Caco-2 (cell line): ENCODE measurements around the gene MYF6. TPM values are rescaled to one million over a fixed set of nuclear protein-coding genes. Genes with fewer than 3 reads are reported as not detected.

Source experiments
- BruUV-seq: library from RNA; stranded (reverse); fragments of 400-500 nt; replicated peaks from 2 replicates; lab custom pipeline; 2021; lab: Mats Ljungman, UMichigan
- CTCF ChIA-PET: fragments of 300-600 bp; sonication (Branson Sonifier 250); formaldehyde crosslinking; loops from one replicate; lab custom pipeline; 2022; ENCODE audit warnings: antibody characterized with exemption; lab: Charles Lee
- POLR2A ChIA-PET: fragments of 300-600 bp; sonication (Branson Sonifier 250); formaldehyde crosslinking; loops from one replicate; lab custom pipeline; 2022; ENCODE audit warnings: antibody characterized with exemption; lab: Charles Lee
- DNase-seq, 2 experiments: peaks; one replicate each; pipeline versions ENCODE4 v3.0.0 to v3.0.0-alpha.2; 2020 to 2022
- H3K27me3 ChIP-seq: replicated peaks from 2 replicates; pipeline ENCODE4 v1.6.0; 2011; ENCODE audit warnings: low read length; ENCODE audit not compliant: control insufficient read depth, insufficient read depth
- H3K36me3 ChIP-seq: 2 replicates; pipeline ENCODE4 v1.5.1; 2011; ENCODE audit warnings: low read length; ENCODE audit not compliant: control insufficient read depth, insufficient read depth
- H3K4me1 ChIP-seq: fragments of 250-450 bp; sonication (Bioruptor Pico); 2 replicates; pipeline ENCODE4 v1.5.1; 2020; ENCODE audit warnings: mild to moderate bottlenecking
- H3K4me3 ChIP-seq: 2 replicates; pipeline ENCODE4 v1.5.1; 2011; ENCODE audit warnings: low read depth, mild to moderate bottlenecking, control low read depth, low read length
- H3K9me3 ChIP-seq: fragments of 250-450 bp; sonication (Bioruptor Pico); 2 replicates; pipeline ENCODE4 v1.5.1; 2020; ENCODE audit warnings: mild to moderate bottlenecking, moderate library complexity
- H3K27ac Mint-ChIP-seq: one replicate; pipeline ENCODE4 v1.8.0; 2022; ENCODE audit warnings: mixed read lengths; ENCODE audit not compliant: unreplicated experiment
- H3K27me3 Mint-ChIP-seq: one replicate; pipeline ENCODE4 v1.8.0; 2022; ENCODE audit warnings: mixed read lengths; ENCODE audit not compliant: insufficient read depth, unreplicated experiment
- H3K36me3 Mint-ChIP-seq: one replicate; pipeline ENCODE4 v1.8.0; 2022; ENCODE audit warnings: mild to moderate bottlenecking, mixed read lengths; ENCODE audit not compliant: insufficient read depth, unreplicated experiment
- H3K4me1 Mint-ChIP-seq: one replicate; pipeline ENCODE4 v1.8.0; 2022; ENCODE audit warnings: low read depth, mixed read lengths; ENCODE audit not compliant: unreplicated experiment
- H3K4me3 Mint-ChIP-seq: one replicate; pipeline ENCODE4 v1.8.0; 2022; ENCODE audit warnings: mild to moderate bottlenecking, moderate library complexity, mixed read lengths; ENCODE audit not compliant: unreplicated experiment
- H3K9me3 Mint-ChIP-seq: one replicate; pipeline ENCODE4 v1.8.0; 2022; ENCODE audit warnings: mixed read lengths; ENCODE audit not compliant: unreplicated experiment
- intact Hi-C: fragments of 100-400 bp; cut with micrococcal nuclease; formaldehyde crosslinking; loops from one replicate; pipeline ENCODE4 v1.10.0; 2022; ENCODE audit not compliant: unreplicated experiment
- total RNA-seq: library from RNA; stranded (reverse); gene quantifications from 2 replicates; pipeline ENCODE4 v1.2.3, GENCODE V29; 2022
- TF ChIP-seq, protein P1 (sequence below), 2 experiments: fragments of 200-600 bp in 1 of 2; IDR thresholded peaks; 1 replicate in 1 of 2; 2 replicates in 1 of 2; pipeline versions ENCODE4 v1.5.1 to v1.8.0; 2011 to 2022; ENCODE audit warnings: antibody characterized with exemption in 1 of 2, control low read depth in 1 of 2, inconsistent platforms in 1 of 2, low read depth in 1 of 2, low read length in 1 of 2, mild to moderate bottlenecking in 1 of 2, moderate library complexity in 1 of 2; ENCODE audit not compliant: insufficient read depth in 1 of 2, severe bottlenecking in 1 of 2, unreplicated experiment in 1 of 2

The MYF6 gene
- total RNA-seq, 1 experiment from 2014 or later: not detected

DNA sequence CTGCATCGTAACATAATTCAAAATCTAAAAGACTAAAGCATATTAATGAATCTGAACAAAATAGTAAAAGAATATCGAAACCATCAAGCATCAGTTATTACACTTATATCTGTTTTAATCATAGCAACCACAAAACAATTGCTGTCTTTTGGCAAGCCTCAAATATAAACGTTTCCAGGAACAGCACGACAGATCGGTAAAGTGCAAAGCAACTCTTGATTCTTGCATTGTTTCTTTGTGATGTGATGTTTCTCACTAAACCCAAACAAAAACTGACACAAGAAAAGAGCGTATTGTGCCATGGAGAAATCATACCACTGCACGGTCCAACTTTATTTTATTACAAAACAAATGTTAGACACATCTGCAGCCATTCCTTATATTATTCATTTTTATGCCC, 9.2 kb upstream of the MYF6 start:
- peaks cover 7% of the 10 kb centered on the region for H3K4me1 Mint-ChIP-seq
- no peak overlapping the region for H3K4me3 ChIP-seq
- POLR2A ChIA-PET: no interaction called here
- no peaks in the 10 kb centered on the region for H3K9me3 ChIP-seq
- BruUV-seq: no TSS peak
- intact Hi-C loops: no loop called here
- H3K27me3 Mint-ChIP-seq: no peaks in the 10 kb centered on the region
- H3K27ac Mint-ChIP-seq: no peak overlapping the region
- H3K36me3 Mint-ChIP-seq: no peaks in the 10 kb centered on the region
- no peak overlapping the region for H3K4me3 Mint-ChIP-seq
- no peaks in the 10 kb centered on the region for H3K27me3 ChIP-seq
- DNase-seq: no peak
- TF ChIP-seq, protein P1, sequence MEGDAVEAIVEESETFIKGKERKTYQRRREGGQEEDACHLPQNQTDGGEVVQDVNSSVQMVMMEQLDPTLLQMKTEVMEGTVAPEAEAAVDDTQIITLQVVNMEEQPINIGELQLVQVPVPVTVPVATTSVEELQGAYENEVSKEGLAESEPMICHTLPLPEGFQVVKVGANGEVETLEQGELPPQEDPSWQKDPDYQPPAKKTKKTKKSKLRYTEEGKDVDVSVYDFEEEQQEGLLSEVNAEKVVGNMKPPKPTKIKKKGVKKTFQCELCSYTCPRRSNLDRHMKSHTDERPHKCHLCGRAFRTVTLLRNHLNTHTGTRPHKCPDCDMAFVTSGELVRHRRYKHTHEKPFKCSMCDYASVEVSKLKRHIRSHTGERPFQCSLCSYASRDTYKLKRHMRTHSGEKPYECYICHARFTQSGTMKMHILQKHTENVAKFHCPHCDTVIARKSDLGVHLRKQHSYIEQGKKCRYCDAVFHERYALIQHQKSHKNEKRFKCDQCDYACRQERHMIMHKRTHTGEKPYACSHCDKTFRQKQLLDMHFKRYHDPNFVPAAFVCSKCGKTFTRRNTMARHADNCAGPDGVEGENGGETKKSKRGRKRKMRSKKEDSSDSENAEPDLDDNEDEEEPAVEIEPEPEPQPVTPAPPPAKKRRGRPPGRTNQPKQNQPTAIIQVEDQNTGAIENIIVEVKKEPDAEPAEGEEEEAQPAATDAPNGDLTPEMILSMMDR (IDR thresholded peaks at IDR 0.05; ENCODE audit: insufficient read depth in 1 of 2, low read depth in 1 of 2, low read length in 1 of 2, severe bottlenecking in 1 of 2, unreplicated experiment in 1 of 2): no peak
- H3K36me3 ChIP-seq: no peaks in the 10 kb centered on the region
- CTCF ChIA-PET: no interaction called here
- no peaks in the 10 kb centered on the region for H3K4me1 ChIP-seq
- no peaks in the 10 kb centered on the region for H3K9me3 Mint-ChIP-seq

DNA sequence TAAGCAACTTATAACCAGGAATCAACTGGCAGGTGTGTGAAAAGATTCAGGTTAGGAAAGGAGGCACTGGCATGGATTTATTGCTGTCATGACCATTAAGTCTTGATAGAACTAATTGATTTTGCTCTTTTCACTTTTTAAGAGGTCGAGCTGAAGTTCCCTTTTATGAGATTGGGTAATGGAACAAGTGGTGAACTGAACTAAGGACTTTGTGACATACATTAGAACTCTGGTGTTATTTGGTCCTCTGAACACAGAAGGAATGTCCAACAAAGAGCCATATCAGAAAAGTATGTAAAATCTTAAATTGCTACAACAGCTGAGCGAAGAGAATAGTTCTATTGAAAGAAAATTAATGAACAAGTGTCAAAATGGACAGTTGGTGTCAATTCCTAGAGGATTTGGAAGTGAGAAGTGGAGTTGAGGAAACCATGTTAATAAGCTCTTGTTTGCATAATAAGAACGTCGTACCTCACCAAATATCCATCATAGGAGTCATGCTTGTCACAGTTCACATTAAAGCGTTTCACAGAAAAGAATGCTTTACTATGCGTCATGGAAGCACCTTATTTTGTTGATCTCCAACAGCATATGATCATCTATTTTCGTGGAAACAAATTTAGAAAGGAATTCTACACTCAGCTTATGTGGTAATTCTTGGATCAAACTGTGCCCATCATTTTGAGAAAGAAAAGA, 8.4 kb upstream of the MYF6 start:
- no peak overlapping the region for H3K27ac Mint-ChIP-seq
- TF ChIP-seq, protein P1 (IDR thresholded peaks at IDR 0.05; ENCODE audit: insufficient read depth in 1 of 2, low read depth in 1 of 2, low read length in 1 of 2, severe bottlenecking in 1 of 2, unreplicated experiment in 1 of 2): no peak
- intact Hi-C loops: no loop called here
- CTCF ChIA-PET: no interaction called here
- Histone ChIP-seq H3K4me1 (no peaks in the 10 kb centered on the region), H3K4me3 (no peak overlapping the region), H3K27me3 (no peaks in the 10 kb centered on the region), H3K36me3 (no peaks in the 10 kb centered on the region), H3K9me3 (no peaks in the 10 kb centered on the region)
- no peaks in the 10 kb centered on the region for H3K36me3 Mint-ChIP-seq
- no peak for DNase-seq
- H3K9me3 Mint-ChIP-seq: no peaks in the 10 kb centered on the region
- BruUV-seq: no TSS peak
- no peak overlapping the region for H3K4me3 Mint-ChIP-seq
- POLR2A ChIA-PET: no interaction called here
- H3K4me1 Mint-ChIP-seq: peaks cover 10% of the 10 kb centered on the region
- H3K27me3 Mint-ChIP-seq: no peaks in the 10 kb centered on the region

DNA sequence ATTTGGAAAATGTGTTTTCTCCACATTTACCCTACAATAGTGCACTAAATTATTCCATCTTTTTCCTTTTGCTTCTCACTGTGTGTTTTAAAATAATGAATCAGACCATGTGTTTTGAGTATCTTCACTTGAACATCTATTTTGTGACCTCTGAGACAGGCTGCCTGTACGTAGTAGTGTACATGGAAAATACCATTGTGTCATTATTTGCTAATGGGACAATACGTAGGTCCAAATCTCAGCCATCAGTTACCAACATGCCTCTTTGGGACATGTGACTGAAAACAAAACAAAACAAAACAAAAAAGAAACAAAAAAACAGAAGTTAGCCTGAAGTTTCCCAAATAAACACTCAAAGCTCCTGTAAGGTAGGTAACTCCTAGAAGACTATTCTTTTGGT, 7.1 kb upstream of the MYF6 start:
- no peak for DNase-seq
- no peaks in the 10 kb centered on the region for H3K9me3 ChIP-seq
- Mint-ChIP-seq H3K4me3 (no peak overlapping the region), H3K36me3 (no peaks in the 10 kb centered on the region), H3K27me3 (no peaks in the 10 kb centered on the region), H3K4me1 (peaks cover 10% of the 10 kb centered on the region), H3K27ac (no peak overlapping the region), H3K9me3 (no peaks in the 10 kb centered on the region)
- H3K27me3 ChIP-seq: no peaks in the 10 kb centered on the region
- BruUV-seq: no TSS peak
- H3K4me3 ChIP-seq: no peak overlapping the region
- TF ChIP-seq, protein P1 (IDR thresholded peaks at IDR 0.05; ENCODE audit: insufficient read depth in 1 of 2, low read depth in 1 of 2, low read length in 1 of 2, severe bottlenecking in 1 of 2, unreplicated experiment in 1 of 2): no peak
- H3K36me3 ChIP-seq: no peaks in the 10 kb centered on the region
- H3K4me1 ChIP-seq: no peaks in the 10 kb centered on the region
- POLR2A ChIA-PET: no interaction called here
- CTCF ChIA-PET: no interaction called here
- intact Hi-C loops: no loop called here
